SK-N-SH (cell line): ENCODE results near the gene ZNF438. TPM values are rescaled to one million over a fixed set of nuclear protein-coding genes. Genes with fewer than 3 reads are reported as not detected.

ENCODE experiments used
- CTCF ChIA-PET: fragments of 300-600, 350-600 bp; formaldehyde crosslinking; extraction: SDS; loops from one replicate; lab custom pipeline; 2021; lab: Yijun Ruan, JAX
- POLR2A ChIA-PET: fragments of 350-600 bp; sonication (Branson Sonifier 250); formaldehyde crosslinking; extraction: SDS; loops from one replicate; lab custom pipeline; 2020; ENCODE audit warnings: antibody characterized with exemption, inconsistent platforms; lab: Yijun Ruan, JAX
- DNase-seq: peaks from one replicate; pipeline ENCODE4 v3.0.0; 2012
- H2AFZ ChIP-seq: fragments of 200-600 bp; sonication (generic); 2 replicates; pipeline ENCODE4 v1.8.1; 2016; ENCODE audit warnings: antibody characterized with exemption, mild to moderate bottlenecking, low read depth
- H3F3A ChIP-seq: fragments of 200-600 bp; sonication (generic); replicated peaks from 2 replicates; pipeline ENCODE3; 2016; ENCODE audit warnings: antibody characterized with exemption, mild to moderate bottlenecking; ENCODE audit not compliant: insufficient read depth
- H3K27ac ChIP-seq, 2 experiments: fragments of 200-500 bp in 1 of 2; fragments of 200-600 bp in 1 of 2; sonication (Bioruptor generic) in 1 of 2; sonication (generic), shearing (Covaris generic) in 1 of 2; 2 replicates each; pipeline versions ENCODE4 v1.5.1 to v1.6.1; 2014 to 2016; ENCODE audit warnings: low read depth in 2 of 2, inconsistent platforms in 1 of 2, low read length in 1 of 2, mild to moderate bottlenecking in 1 of 2, mixed read lengths in 1 of 2
- H3K27me3 ChIP-seq: fragments of 200-600 bp; sonication (generic), shearing (Covaris generic); 2 replicates; pipeline ENCODE4 v1.6.1; 2016; ENCODE audit warnings: mixed run types; ENCODE audit not compliant: insufficient read depth
- H3K36me3 ChIP-seq, 2 experiments: fragments of 200-500 bp in 1 of 2; fragments of 200-600 bp in 1 of 2; sonication (Bioruptor generic) in 1 of 2; sonication (generic) in 1 of 2; replicated peaks in 1 of 2; 2 replicates each; pipeline versions ENCODE3 to v1.5.1; 2014 to 2016; ENCODE audit warnings: low read length in 1 of 2, mild to moderate bottlenecking in 1 of 2; ENCODE audit not compliant: insufficient read depth in 2 of 2, control insufficient read depth in 1 of 2
- H3K4me1 ChIP-seq, 2 experiments: fragments of 200-500 bp in 1 of 2; fragments of 200-600 bp in 1 of 2; sonication (Bioruptor generic) in 1 of 2; sonication (generic), shearing (Covaris generic) in 1 of 2; 2 replicates each; pipeline versions ENCODE4 v1.5.1 to v1.6.1; 2014 to 2016; ENCODE audit warnings: low read depth in 1 of 2, low read length in 1 of 2, mixed run types in 1 of 2; ENCODE audit not compliant: insufficient read depth in 2 of 2, control insufficient read depth in 1 of 2
- H3K4me2 ChIP-seq: fragments of 200-600 bp; sonication (generic), shearing (Covaris generic); 2 replicates; pipeline ENCODE4 v1.6.1; 2017; ENCODE audit warnings: mixed run types
- H3K4me3 ChIP-seq, 2 experiments: fragments of 200-500 bp in 1 of 2; fragments of 200-600 bp in 1 of 2; sonication (Bioruptor generic) in 1 of 2; sonication (generic), shearing (Covaris generic) in 1 of 2; 2 replicates each; pipeline versions ENCODE4 v1.5.1 to v1.8.1; 2014 to 2016; ENCODE audit warnings: low read depth in 2 of 2, inconsistent platforms in 1 of 2, low read length in 1 of 2, mild to moderate bottlenecking in 1 of 2, mixed read lengths in 1 of 2, moderate library complexity in 1 of 2
- H3K79me2 ChIP-seq: fragments of 200-600 bp; sonication (generic); 2 replicates; pipeline ENCODE4 v1.8.1; 2017; ENCODE audit warnings: mild to moderate bottlenecking; ENCODE audit not compliant: insufficient read depth
- H3K9ac ChIP-seq: fragments of 200-600 bp; sonication (generic); 2 replicates; pipeline ENCODE4 v1.6.1; 2017; ENCODE audit warnings: mixed run types
- H3K9me2 ChIP-seq: fragments of 200-600 bp; sonication (generic); 2 replicates; pipeline ENCODE4 v1.6.1; 2017; ENCODE audit warnings: mixed run types
- H3K9me3 ChIP-seq: fragments of 200-600 bp; sonication (generic); 2 replicates; pipeline ENCODE4 v1.6.1; 2017; ENCODE audit warnings: mixed run types, mild to moderate bottlenecking, moderate library complexity
- H4K20me1 ChIP-seq: fragments of 200-600 bp; sonication (generic); 2 replicates; pipeline ENCODE4 v1.6.1; 2017; ENCODE audit warnings: mild to moderate bottlenecking, mixed run types; ENCODE audit not compliant: insufficient read depth
- FOXJ3 ChIP-seq: sonication (generic); formaldehyde crosslinking; IDR thresholded peaks from 2 replicates; pipeline ENCODE4 v1.5.1; 2020; ENCODE audit warnings: mild to moderate bottlenecking, missing genetic modification reagents
- GATA2 ChIP-seq: sonication (generic); formaldehyde crosslinking; IDR thresholded peaks from 2 replicates; pipeline ENCODE4 v1.5.0; 2020; ENCODE audit warnings: mild to moderate bottlenecking, missing genetic modification reagents
- JUND ChIP-seq: IDR thresholded peaks from 2 replicates; pipeline ENCODE4 v1.4.0; 2012
- MAX ChIP-seq: IDR thresholded peaks from 2 replicates; pipeline ENCODE4 v1.4.0; 2012; ENCODE audit warnings: low read depth
- MEF2A ChIP-seq: IDR thresholded peaks from 2 replicates; pipeline ENCODE4 v1.4.0; 2012; ENCODE audit warnings: low read depth, borderline replicate concordance
- MXI1 ChIP-seq: IDR thresholded peaks from 2 replicates; pipeline ENCODE4 v1.6.1; 2012; ENCODE audit warnings: mild to moderate bottlenecking, low read depth, low read length, improper control_type of control experiment
- NFIC ChIP-seq: IDR thresholded peaks from 2 replicates; pipeline ENCODE4 v1.4.0; 2012; ENCODE audit warnings: borderline replicate concordance
- NRF1 ChIP-seq: IDR thresholded peaks from 2 replicates; pipeline ENCODE4 v1.6.1; 2012; ENCODE audit warnings: low read depth, mild to moderate bottlenecking, low read length
- RCOR1 ChIP-seq: fragments of 150-350 bp; IDR thresholded peaks from 2 replicates; pipeline ENCODE4 v1.6.1; 2017; ENCODE audit warnings: antibody characterized with exemption, low read length
- REST ChIP-seq: IDR thresholded peaks from 2 replicates; pipeline ENCODE4 v1.6.1; 2012; ENCODE audit warnings: mild to moderate bottlenecking, low read depth, low read length, moderate library complexity
- RFX5 ChIP-seq: IDR thresholded peaks from 2 replicates; pipeline ENCODE4 v1.6.1; 2012; ENCODE audit warnings: mild to moderate bottlenecking, improper control_type of control experiment, low read length
- RXRA ChIP-seq: IDR thresholded peaks from 2 replicates; pipeline ENCODE4 v1.4.0; 2012; ENCODE audit warnings: low read depth, mild to moderate bottlenecking, borderline replicate concordance
- SIN3A ChIP-seq: IDR thresholded peaks from 2 replicates; pipeline ENCODE4 v1.6.1; 2012; ENCODE audit warnings: low read depth, mild to moderate bottlenecking, low read length, moderate library complexity, borderline replicate concordance
- SMC3 ChIP-seq: IDR thresholded peaks from 2 replicates; pipeline ENCODE4 v1.6.1; 2012; ENCODE audit warnings: low read depth, low read length, improper control_type of control experiment
- TAF1 ChIP-seq: IDR thresholded peaks from 2 replicates; pipeline ENCODE4 v1.6.1; 2012; ENCODE audit warnings: low read depth, mild to moderate bottlenecking, low read length, moderate library complexity, borderline replicate concordance
- YY1 ChIP-seq: IDR thresholded peaks from 2 replicates; pipeline ENCODE4 v1.4.0; 2012; ENCODE audit warnings: low read depth, mild to moderate bottlenecking
- WGBS: methylation state at CpG from one replicate; pipeline ENCODE4 v1.1.6; 2017; ENCODE audit warnings: low lambda C conversion rate; 5-methylcytosine and 5-hydroxymethylcytosine counted together
- polyA plus RNA-seq, 3 experiments: library from polyadenylated mRNA; depleted of rRNA; stranded (reverse); fragments of >200 nt; gene quantifications; 2 replicates each; pipeline ENCODE4 v1.2.3, GENCODE V29; 2012
- TF ChIP-seq, protein P1 (sequence below): IDR thresholded peaks from 2 replicates; pipeline ENCODE4; 2012
- TF ChIP-seq, protein P2 (sequence below): IDR thresholded peaks from 2 replicates; pipeline ENCODE4 v1.4.0; 2012; ENCODE audit warnings: low read depth, borderline replicate concordance
- TF ChIP-seq, protein P3 (sequence below): fragments of 200-600 bp; sonication (generic); IDR thresholded peaks from 2 replicates; pipeline ENCODE4 v1.6.1; 2017; ENCODE audit warnings: antibody characterized with exemption, mild to moderate bottlenecking, moderate library complexity
- TF ChIP-seq, protein P4 (sequence below): fragments of 150-350 bp; IDR thresholded peaks from 2 replicates; pipeline ENCODE4 v1.6.1; 2016; ENCODE audit warnings: mild to moderate bottlenecking, low read depth, low read length

The ZNF438 gene
- polyA plus RNA-seq, 1 of the 3 experiments (the other 2 are of a cell fraction), result 2.1 TPM

DNA sequence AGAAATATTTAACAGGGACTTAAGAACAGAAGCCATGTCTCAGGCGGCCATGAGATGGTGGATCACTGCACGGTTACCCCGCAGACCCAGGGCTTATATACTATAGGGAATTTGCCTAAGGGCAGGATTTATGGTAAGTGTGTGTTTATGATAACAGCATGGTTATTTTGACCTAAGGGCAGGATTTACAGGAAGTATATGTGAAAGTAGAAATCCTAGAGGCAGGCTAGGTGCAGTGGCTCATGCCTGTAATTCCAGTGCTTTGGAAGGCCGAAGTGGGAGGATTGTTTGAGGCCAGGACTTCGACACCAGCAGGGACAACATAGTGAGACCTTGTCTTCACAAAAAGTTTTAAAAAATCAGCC, 43.0 kb upstream of the ZNF438 start:
- Histone ChIP-seq H2AFZ (no peak overlapping the region), H3K9me3 (no peaks in the 10 kb centered on the region), H3K27ac (no peak overlapping the region), H3K9me2 (no peaks in the 10 kb centered on the region), H3K36me3 (no peaks in the 10 kb centered on the region), H3K9ac (no peak overlapping the region), H3K4me3 (no peak overlapping the region), H3K79me2 (no peaks in the 10 kb centered on the region), H4K20me1 (no peaks in the 10 kb centered on the region), H3K27me3 (no peaks in the 10 kb centered on the region), H3F3A (no peaks in the 10 kb centered on the region), H3K4me2 (no peak overlapping the region), H3K4me1 (0 out of 4 replicates have a peak, but pooled peaks cover 0 to 9% of the 10 kb centered on the region in 2 experiments)
- WGBS, result 79% methylated on average over 5 of the region's 5 CpGs
- ChIA-PET POLR2A (no interaction called here), CTCF (no interaction called here)
- TF ChIP-seq GATA2 (CRISPR knock-in tag) (no peak), RCOR1 (no peak), MEF2A (no peak), REST (no peak), YY1 (no peak), TAF1 (no peak), MAX (no peak), NFIC (no peak), RXRA (no peak), RFX5 (no peak), FOXJ3 (no peak), NRF1 (no peak), SIN3A (no peak), MXI1 (no peak), SMC3 (no peak), JUND (no peak)
- TF ChIP-seq, protein P1, sequence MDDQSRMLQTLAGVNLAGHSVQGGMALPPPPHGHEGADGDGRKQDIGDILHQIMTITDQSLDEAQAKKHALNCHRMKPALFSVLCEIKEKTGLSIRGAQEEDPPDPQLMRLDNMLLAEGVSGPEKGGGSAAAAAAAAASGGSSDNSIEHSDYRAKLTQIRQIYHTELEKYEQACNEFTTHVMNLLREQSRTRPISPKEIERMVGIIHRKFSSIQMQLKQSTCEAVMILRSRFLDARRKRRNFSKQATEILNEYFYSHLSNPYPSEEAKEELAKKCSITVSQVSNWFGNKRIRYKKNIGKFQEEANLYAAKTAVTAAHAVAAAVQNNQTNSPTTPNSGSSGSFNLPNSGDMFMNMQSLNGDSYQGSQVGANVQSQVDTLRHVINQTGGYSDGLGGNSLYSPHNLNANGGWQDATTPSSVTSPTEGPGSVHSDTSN, result no peak
- TF ChIP-seq, protein P2, sequence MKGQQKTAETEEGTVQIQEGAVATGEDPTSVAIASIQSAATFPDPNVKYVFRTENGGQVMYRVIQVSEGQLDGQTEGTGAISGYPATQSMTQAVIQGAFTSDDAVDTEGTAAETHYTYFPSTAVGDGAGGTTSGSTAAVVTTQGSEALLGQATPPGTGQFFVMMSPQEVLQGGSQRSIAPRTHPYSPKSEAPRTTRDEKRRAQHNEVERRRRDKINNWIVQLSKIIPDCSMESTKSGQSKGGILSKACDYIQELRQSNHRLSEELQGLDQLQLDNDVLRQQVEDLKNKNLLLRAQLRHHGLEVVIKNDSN, result no peak
- TF ChIP-seq, protein P3, sequence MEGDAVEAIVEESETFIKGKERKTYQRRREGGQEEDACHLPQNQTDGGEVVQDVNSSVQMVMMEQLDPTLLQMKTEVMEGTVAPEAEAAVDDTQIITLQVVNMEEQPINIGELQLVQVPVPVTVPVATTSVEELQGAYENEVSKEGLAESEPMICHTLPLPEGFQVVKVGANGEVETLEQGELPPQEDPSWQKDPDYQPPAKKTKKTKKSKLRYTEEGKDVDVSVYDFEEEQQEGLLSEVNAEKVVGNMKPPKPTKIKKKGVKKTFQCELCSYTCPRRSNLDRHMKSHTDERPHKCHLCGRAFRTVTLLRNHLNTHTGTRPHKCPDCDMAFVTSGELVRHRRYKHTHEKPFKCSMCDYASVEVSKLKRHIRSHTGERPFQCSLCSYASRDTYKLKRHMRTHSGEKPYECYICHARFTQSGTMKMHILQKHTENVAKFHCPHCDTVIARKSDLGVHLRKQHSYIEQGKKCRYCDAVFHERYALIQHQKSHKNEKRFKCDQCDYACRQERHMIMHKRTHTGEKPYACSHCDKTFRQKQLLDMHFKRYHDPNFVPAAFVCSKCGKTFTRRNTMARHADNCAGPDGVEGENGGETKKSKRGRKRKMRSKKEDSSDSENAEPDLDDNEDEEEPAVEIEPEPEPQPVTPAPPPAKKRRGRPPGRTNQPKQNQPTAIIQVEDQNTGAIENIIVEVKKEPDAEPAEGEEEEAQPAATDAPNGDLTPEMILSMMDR, result no peak
- TF ChIP-seq, protein P4, sequence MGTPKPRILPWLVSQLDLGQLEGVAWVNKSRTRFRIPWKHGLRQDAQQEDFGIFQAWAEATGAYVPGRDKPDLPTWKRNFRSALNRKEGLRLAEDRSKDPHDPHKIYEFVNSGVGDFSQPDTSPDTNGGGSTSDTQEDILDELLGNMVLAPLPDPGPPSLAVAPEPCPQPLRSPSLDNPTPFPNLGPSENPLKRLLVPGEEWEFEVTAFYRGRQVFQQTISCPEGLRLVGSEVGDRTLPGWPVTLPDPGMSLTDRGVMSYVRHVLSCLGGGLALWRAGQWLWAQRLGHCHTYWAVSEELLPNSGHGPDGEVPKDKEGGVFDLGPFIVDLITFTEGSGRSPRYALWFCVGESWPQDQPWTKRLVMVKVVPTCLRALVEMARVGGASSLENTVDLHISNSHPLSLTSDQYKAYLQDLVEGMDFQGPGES, result no peak
- no peak for DNase-seq
